GM19239 (cell line): ENCODE data around the gene SCN11A.

Experiments used
- DNase-seq: peaks from one replicate; pipeline ENCODE4 v3.0.0; 2011; ENCODE audit warnings: low spot score; ENCODE audit not compliant: insufficient read length
- FAIRE-seq: peaks from 2 replicates; lab custom pipeline; 2011; peaks lifted over from hg19 to GRCh38; lab: Jason Lieb, UNC

SCN11A gene

GRCh38 chr3:39051649-39052561 is at the start of gene SCN11A, which contains the start of gene WDR48:
Gene SCN11A (minus strand): TSS chr3:39051944. CDS start chr3:38950362, 101,582 bp downstream.
Gene WDR48 (plus strand): TSS chr3:39052016. CDS start chr3:39052026, 10 bp downstream.
- FAIRE-seq, result peak; percentile 99
- peak; percentile 90 for DNase-seq

- peak; percentile 66 for FAIRE-seq
- peak; percentile 62 for DNase-seq
These were observed 49.4 kb upstream of the SCN11A start for GRCh38 chr3:39101022-39101689.

GRCh38 chr3:39100500-39100886 is 48.7 kb upstream of the SCN11A start:
- FAIRE-seq (no peak), DNase-seq (no peak)

DNA sequence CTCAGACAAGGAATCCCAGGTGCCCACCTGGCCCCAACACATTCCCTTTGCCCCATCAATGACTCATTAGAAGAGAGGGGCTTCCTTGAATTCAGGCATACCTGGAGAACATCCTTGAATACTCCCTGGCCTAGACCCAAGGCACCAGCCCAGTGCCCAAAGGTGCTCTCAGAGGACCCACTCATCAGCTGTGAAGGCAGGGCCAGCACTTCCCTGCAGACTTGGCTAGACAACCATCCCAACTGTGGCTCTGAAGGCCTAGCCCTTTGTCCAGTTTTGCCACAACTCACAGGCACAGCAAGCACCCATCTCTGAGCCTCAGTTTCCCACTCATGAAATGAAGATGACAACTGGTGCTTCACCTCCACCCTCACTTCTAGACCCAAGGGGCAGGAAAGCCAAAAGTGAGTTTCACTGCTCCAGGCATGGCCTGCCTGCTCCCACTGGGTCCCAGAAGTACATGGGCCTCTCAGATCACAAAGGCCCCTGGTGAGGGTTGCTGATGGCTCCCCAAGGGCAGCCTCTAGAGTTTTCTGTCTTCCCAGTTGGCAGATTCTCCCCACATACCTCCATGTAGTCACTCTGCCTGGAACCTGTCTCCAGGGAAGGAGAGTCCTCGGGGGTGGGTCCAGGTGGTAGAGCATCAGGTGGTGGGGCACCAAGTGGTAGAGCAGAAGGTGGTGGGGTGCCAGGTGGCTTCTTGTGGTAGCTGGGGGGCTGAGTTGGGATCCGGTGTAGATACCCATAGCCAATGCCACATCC is 48.2 kb upstream of the SCN11A start:
- DNase-seq (no peak), FAIRE-seq (no peak)

DNA sequence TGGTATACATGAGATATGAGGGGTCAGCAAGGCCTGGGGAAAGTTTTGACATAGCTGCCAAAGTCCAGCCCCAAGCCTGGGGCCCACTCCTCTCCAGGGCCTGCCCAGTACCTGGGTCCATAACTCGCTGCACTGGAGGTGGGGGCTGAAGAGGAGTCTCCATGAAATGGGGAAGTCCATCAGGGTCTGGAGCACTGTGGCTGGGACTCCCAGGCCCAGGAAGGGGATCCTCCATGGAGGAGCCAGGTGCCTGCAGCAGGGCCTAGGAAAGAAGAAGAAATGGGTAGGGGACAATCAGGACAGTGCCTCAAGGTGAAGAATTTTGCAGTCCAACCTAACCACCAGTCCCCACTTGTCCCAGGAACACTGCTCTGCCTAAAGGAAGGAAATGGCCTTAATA is 47.5 kb upstream of the SCN11A start:
- no peak for FAIRE-seq
- no peak for DNase-seq

- DNase-seq (no peak), FAIRE-seq (no peak)
These were observed 46.8 kb upstream of the SCN11A start for GRCh38 chr3:39098473-39099000.

DNA sequence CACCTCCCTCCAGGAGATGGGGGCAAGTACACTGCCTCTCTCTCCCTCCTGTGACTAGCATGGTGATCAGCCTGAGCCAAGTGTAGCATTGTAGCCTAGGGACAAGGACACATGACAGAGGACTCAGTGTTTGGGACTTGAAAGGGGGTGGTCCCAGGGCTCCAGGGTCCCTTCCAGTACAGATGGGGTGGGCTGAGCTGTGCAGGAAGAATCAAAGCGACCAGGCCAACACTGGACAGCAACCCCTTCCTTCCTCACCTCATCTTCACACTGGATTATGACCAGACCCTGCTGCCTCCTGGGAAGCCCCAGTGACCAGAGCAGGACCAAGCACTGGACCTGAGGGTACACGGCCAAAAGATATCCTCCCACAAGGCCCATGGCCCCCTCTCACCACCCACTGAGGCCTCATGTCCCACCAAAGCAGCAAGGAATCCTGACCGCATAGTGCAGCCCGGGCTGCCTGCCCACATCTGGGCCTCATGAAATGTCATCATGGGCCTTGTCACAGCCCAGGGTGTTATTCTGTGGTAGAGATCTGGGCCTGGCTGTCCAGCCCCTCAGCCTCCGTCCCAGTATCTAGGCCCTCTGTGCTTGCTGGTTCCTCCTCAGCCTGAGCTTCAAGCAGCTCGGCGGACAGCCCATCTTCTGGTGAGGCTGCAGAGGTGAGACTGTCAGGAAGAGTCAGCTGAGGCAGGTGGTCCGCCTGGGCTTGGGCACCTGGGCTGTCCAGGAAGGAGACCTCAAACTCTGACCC is 46.1 kb upstream of the SCN11A start:
- FAIRE-seq, result no peak
- DNase-seq, result no peak

DNA sequence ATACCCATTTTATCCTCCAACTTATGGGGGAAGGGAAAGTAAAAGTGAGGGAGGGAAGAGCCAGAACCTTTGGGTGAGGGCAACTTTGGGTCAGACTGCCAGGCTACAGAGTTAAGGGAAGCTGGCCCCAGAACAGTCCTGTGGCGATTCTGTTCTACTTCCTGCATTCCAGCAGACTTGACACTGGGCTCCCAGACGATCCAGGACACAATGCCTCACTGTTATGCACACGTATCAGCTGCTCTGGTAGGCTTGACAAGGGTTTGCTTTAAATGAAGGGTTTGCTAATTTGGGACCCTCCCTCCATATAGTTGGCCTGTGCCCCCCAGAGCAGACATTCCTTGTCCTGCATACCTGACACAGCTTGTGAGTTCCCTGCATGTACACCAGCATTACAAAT is 45.0 kb upstream of the SCN11A start:
- FAIRE-seq, result no peak
- no peak for DNase-seq

DNA sequence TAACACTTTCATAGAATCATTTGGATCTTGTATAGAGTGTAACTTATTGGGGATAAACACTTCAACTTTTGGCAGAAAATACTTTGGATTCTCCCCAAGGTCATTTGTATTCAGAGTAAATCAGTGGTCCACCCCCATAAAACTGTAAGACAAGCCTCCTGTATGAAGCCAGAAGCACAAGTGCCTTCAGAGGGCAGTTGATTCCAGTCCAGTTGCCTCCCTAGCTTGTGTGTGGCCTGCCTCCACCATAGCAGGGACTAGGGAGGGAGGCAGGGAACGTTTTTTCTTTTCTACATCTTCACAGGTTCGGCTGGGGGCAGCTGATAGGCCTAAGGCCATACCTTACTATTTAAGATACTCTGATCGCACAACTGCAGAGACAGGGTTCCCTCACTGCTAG is 44.0 kb upstream of the SCN11A start:
- FAIRE-seq (no peak), DNase-seq (no peak)

- no peak for FAIRE-seq
These were observed 43.3 kb upstream of the SCN11A start for GRCh38 chr3:39094851-39095677.

DNA sequence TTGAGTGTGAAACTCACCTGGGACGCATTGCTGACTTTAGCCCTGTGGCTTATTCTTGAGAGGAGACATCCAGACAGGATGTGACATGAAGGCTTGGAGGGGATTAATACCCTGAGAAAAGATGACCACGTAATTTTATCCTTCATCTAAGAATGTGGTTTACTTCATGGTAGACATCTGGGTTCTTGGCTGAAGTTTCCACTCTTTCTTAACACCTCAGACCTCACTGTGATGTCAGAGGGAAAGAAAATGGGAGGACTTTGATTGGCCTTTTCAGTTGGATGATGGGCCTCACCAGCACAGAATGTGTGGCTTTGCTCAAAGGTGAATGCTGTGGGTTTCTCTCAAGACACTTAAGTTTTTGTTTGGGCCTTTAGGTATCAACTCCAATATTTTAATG is 39.2 kb upstream of the SCN11A start:
- FAIRE-seq, result no peak
- no peak for DNase-seq

More at GRCh38 chr3:39094851-39095677, 43.3 kb upstream of the SCN11A start:
- no peak for DNase-seq

DNA sequence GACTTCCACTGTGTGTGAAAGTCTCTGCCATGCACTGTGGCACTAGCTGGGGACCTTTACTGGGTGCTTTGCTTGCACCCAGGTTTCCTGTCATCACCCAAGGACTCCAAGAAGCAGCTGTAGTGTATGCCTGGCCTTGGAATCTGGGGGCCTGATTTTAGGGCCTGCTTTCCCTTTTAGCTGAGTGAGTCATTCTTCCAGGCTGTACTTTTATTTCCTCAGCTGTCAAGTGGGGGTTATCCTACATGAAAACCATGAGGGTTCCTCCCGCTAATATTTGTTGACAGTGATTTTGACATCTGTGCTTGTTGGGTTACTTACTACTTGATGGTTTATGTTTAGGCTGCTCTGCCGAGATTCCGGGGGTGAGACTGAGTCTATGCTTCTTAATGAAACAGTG is 37.1 kb upstream of the SCN11A start:
- DNase-seq, result no peak
- FAIRE-seq, result no peak

DNA sequence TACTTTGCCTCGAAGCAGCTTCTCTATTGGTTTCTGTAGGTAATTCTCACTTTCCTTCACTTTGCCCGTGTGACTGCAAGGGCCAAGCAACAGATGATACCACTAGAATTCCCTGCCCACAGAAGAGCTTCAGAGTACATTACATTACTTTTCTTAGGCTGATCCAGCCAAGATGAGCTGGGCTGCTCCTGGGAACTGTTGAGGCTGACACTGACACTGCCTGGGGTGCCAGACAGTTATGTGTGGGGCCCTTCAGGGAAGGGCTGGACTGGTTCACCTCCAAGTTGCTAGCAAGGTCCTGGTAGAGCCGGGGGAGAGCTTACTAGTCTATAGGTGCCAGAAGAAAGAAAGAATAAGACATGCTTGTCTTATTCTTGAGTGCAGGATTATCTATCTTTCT is 36.7 kb upstream of the SCN11A start:
- no peak for FAIRE-seq

GRCh38 chr3:39086144-39086543 is 34.4 kb upstream of the SCN11A start:
- FAIRE-seq (no peak), DNase-seq (no peak)

More for the DNA sequence above, 36.7 kb upstream of the SCN11A start:
- DNase-seq, result no peak

DNA sequence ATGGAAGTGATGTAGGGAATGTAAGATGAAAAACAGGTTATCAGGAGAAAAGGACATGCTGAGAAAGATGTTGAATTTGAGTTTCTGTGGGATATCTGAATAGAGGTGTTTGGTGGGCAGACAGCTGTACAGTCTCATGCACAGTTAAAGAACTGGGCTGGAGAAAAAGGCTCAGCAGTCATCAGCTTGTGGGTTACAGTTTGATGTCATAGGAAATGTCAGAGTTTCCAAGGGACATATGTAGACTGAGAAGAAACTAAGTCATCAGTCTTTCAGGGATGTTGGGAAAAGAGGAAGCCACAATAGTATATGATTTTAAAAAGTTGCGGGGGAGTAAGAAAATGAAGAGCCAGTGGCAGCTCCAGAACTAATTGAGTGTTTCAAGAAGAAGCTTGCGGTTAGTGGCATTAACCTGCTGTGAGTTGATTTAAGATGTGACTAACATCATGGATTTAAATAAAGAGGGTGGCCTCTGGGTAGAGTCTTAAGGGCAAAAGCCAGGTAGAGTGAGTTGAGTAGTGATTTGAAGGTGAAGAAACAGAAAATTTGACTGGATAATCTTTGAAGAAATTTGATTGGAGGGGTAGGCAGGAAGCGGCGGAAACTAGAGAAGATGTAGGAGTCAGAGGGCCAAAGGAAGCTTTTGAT is 31.0 kb upstream of the SCN11A start:
- no peak for FAIRE-seq
- DNase-seq, result no peak

- DNase-seq (no peak), FAIRE-seq (no peak)
These were observed 28.3 kb upstream of the SCN11A start for GRCh38 chr3:39080026-39080425.

DNA sequence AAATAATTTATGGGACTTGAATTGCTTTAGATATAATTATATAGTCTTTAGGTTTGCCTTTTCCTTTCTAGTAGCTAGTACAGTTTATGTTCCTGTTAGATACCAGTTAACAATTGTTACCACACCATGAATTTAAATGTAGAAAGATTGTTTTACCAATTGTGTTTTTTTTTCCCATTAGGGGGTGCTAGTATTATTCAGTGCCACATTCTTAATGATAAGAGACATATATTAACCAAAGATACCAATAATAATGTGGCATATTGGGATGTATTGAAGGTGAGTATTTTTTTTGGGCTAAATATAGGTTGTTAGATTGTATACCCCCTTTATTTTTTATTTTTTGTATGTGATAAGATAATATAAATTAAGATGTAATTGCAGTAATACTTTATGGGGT is 27.8 kb upstream of the SCN11A start:
- no peak for FAIRE-seq
- DNase-seq, result no peak

- FAIRE-seq (peak; percentile 49), DNase-seq (no peak)
These were observed 24.2 kb upstream of the SCN11A start for GRCh38 chr3:39075910-39076309.
